Uterus (tissue), 4 donors: ENCODE measurements around the gene SPIRE1. TPM values are rescaled to one million over a fixed set of nuclear protein-coding genes. Genes with fewer than 3 reads are reported as not detected.
"Not testable (repeated sequence)": the region's sequence is repeated elsewhere in the genome, so short reads cannot be mapped to it uniquely, and the experiment has no call there.

ENCODE experiments used
- DNase-seq, 2 donors: peaks; one replicate each; pipeline ENCODE4 v3.0.0-alpha.2; 2019 to 2020
- H3K27ac ChIP-seq, 2 donors: fragments of 200-600 bp; sonication (generic); 1 replicate in 1 of 2; 2 replicates in 1 of 2; pipeline ENCODE4 v1.5.1; 2016 to 2018
- H3K27me3 ChIP-seq, 2 donors: fragments of 200-600 bp; sonication (generic); one replicate each; pipeline ENCODE4 v1.5.1; 2018 to 2019; ENCODE audit warnings: control low read depth in 1 of 2
- H3K36me3 ChIP-seq, 2 donors: fragments of 200-600 bp; sonication (generic); one replicate each; pipeline ENCODE4 v1.5.1; 2019; ENCODE audit warnings: control low read depth in 1 of 2
- H3K4me1 ChIP-seq, 2 donors: fragments of 200-600 bp; sonication (generic); one replicate each; pipeline ENCODE4 v1.5.1; 2018 to 2019; ENCODE audit warnings: control low read depth in 1 of 2
- H3K4me3 ChIP-seq, 2 donors: fragments of 200-600 bp; sonication (generic); 1 replicate in 1 of 2; 2 replicates in 1 of 2; pipeline ENCODE4 v1.5.1; 2018 to 2019; ENCODE audit warnings: mild to moderate bottlenecking in 1 of 2
- H3K9me3 ChIP-seq, 2 donors: fragments of 200-600 bp; sonication (generic); one replicate each; pipeline ENCODE4 v1.5.1; 2019; ENCODE audit warnings: control low read depth in 1 of 2
- CTCF ChIP-seq, 4 experiments: fragments of 200-600 bp in 2 of 4; fragments of 450-650 bp in 2 of 4; sonication (generic) in 2 of 4; IDR thresholded peaks; one replicate each; pipeline ENCODE4 v1.5.1; 2016 to 2019; ENCODE audit warnings: antibody characterized with exemption in 4 of 4, mild to moderate bottlenecking in 2 of 4, moderate library complexity in 1 of 4
- POLR2A ChIP-seq, 2 donors: fragments of 450-650 bp; IDR thresholded peaks; one replicate each; pipeline ENCODE4 v1.6.1; 2016; ENCODE audit warnings: antibody characterized with exemption in 2 of 2, mild to moderate bottlenecking in 1 of 2, moderate library complexity in 1 of 2
- intact Hi-C: fragments of 100-400 bp; cut with DNase I; formaldehyde crosslinking; loops from one replicate; pipeline ENCODE4 v1.15.1; 2023; ENCODE audit warnings: low total_unique reads
- total RNA-seq, 4 donors: library from RNA; depleted of rRNA in 3 of 4; stranded (reverse); fragments of >200 nt in 3 of 4; gene quantifications; one replicate each; pipeline versions ENCODE4 v1.1.0 to v1.2.4, GENCODE V29; 2014 to 2023
- donor health status: DM: yes; HTN: yes; CAD: no.

The SPIRE1 gene
- total RNA-seq, 4 donors from 2014 or later = 12.9 to 78.1 (median 27.5) TPM

GRCh38 chr18:12543697-12544096 is 114.2 kb downstream of the SPIRE1 start:
- peaks cover 0 to 20% of the 10 kb centered on the region in 2 donors for H3K9me3 ChIP-seq
- no peak overlapping the region for H3K4me3 ChIP-seq
- no peaks in the 10 kb centered on the region for H3K27me3 ChIP-seq
- intact Hi-C loops = no loop called here
- H3K27ac ChIP-seq = no peak overlapping the region
- H3K4me1 ChIP-seq = no peaks in the 10 kb centered on the region
- TF ChIP-seq CTCF (IDR thresholded peaks at IDR 0.05) (no peak), POLR2A (IDR thresholded peaks at IDR 0.05) (no peak)
- no peaks in the 10 kb centered on the region for H3K36me3 ChIP-seq
- DNase-seq = no peak

- H3K4me1 ChIP-seq = no peaks in the 10 kb centered on the region
- H3K36me3 ChIP-seq = no peaks in the 10 kb centered on the region
- intact Hi-C loops = no loop called here
- no peak overlapping the region for H3K27ac ChIP-seq
- H3K27me3 ChIP-seq = no peaks in the 10 kb centered on the region
- TF ChIP-seq CTCF (IDR thresholded peaks at IDR 0.05) (no peak), POLR2A (IDR thresholded peaks at IDR 0.05) (no peak)
- no peak overlapping the region for H3K4me3 ChIP-seq
- H3K9me3 ChIP-seq = peaks cover 0 to 20% of the 10 kb centered on the region in 2 donors
- no peak for DNase-seq
These were observed 117.2 kb downstream of the SPIRE1 start for GRCh38 chr18:12540751-12541150.

GRCh38 chr18:12539158-12539557 is 118.7 kb downstream of the SPIRE1 start:
- intact Hi-C loops, H3K36me3 ChIP-seq, H3K27me3 ChIP-seq, DNase-seq, H3K27ac ChIP-seq, H3K4me3 ChIP-seq, H3K4me1 ChIP-seq: not testable (repeated sequence)
- peaks cover 0 to 20% of the 10 kb centered on the region in 2 donors for H3K9me3 ChIP-seq

GRCh38 chr18:12534820-12535219 is 123.1 kb downstream of the SPIRE1 start:
- no peak overlapping the region for H3K27ac ChIP-seq
- H3K4me1 ChIP-seq = no peaks in the 10 kb centered on the region
- H3K27me3 ChIP-seq = no peaks in the 10 kb centered on the region
- intact Hi-C loops = no loop called here
- H3K36me3 ChIP-seq = no peaks in the 10 kb centered on the region
- no peaks in the 10 kb centered on the region for H3K9me3 ChIP-seq
- no peak overlapping the region for H3K4me3 ChIP-seq
- DNase-seq = no peak
- TF ChIP-seq POLR2A (IDR thresholded peaks at IDR 0.05) (no peak), CTCF (IDR thresholded peaks at IDR 0.05) (no peak)

- intact Hi-C loops = no loop called here
- no peaks in the 10 kb centered on the region for H3K27me3 ChIP-seq
- no peaks in the 10 kb centered on the region for H3K36me3 ChIP-seq
- H3K4me1 ChIP-seq = no peaks in the 10 kb centered on the region
- no peak overlapping the region for H3K4me3 ChIP-seq
- no peaks in the 10 kb centered on the region for H3K9me3 ChIP-seq
- DNase-seq = no peak
- TF ChIP-seq CTCF (IDR thresholded peaks at IDR 0.05) (no peak), POLR2A (IDR thresholded peaks at IDR 0.05) (no peak)
- H3K27ac ChIP-seq = no peak overlapping the region
These were observed 125.2 kb downstream of the SPIRE1 start for GRCh38 chr18:12532661-12533060.

GRCh38 chr18:12531749-12532148 is 126.2 kb downstream of the SPIRE1 start:
- intact Hi-C loops = no loop called here
- Histone ChIP-seq H3K9me3 (no peaks in the 10 kb centered on the region), H3K27ac (no peak overlapping the region), H3K27me3 (no peaks in the 10 kb centered on the region), H3K4me3 (no peak overlapping the region), H3K4me1 (no peaks in the 10 kb centered on the region), H3K36me3 (no peaks in the 10 kb centered on the region)
- TF ChIP-seq POLR2A (IDR thresholded peaks at IDR 0.05) = no peak
- no peak for TF ChIP-seq CTCF (IDR thresholded peaks at IDR 0.05)
- no peak for DNase-seq
